Measurements from ENCODE around the gene SUSD3. TPM values are rescaled to one million over a fixed set of nuclear protein-coding genes. Genes with fewer than 3 reads are reported as not detected.

Gene SUSD3
- total RNA-seq, 1 experiment from 2014 or later = 9.0 TPM

GRCh38 chr9:93036887-93037475 lies 21.5 kb upstream of the SUSD3 start:
- H3K79me1 ChIP-seq (ENCODE audit: insufficient read depth, low read depth, low read length, poor library complexity, severe bottlenecking) = no peaks in the 10 kb centered on the region
- no peak overlapping the region for H3T11ph ChIP-seq (ENCODE audit: low read length)
- no peaks in the 10 kb centered on the region for H3K27me3 ChIP-seq (ENCODE audit: insufficient read depth, low read length)
- Mint-ChIP-seq H3K4me1 (peaks cover 6 to 24% of the 10 kb centered on the region in 2 experiments), H3K27ac (peak overlapping the region in 2 of 3 experiments; percentile 36 to 81; a peak in 1 of 7 replicates), H3K9me3 (peaks cover 0 to 7% of the 10 kb centered on the region in 2 experiments; a peak in 1 of 5 replicates), H3K4me3 (no peak overlapping the region; a peak in 1 of 5 replicates), H3K27me3 (ENCODE audit: low read depth) (peaks cover 2% of the 10 kb centered on the region), H3K36me3 (ENCODE audit: insufficient read depth in 1 of 3, low read depth in 3 of 3) (no peaks in the 10 kb centered on the region)
- H3K9me3 ChIP-seq (ENCODE audit: control insufficient read depth, low read depth, low read length) = no peaks in the 10 kb centered on the region
- H3K23ac ChIP-seq (ENCODE audit: insufficient read length, low read depth, low read length) = no peak overlapping the region
- no peak overlapping the region for H3K27ac ChIP-seq (ENCODE audit: insufficient read length, low read depth, low read length)
- H3K4me1 ChIP-seq (ENCODE audit: insufficient read depth, low read length) = no peaks in the 10 kb centered on the region
- no peak overlapping the region for H4K5ac ChIP-seq (ENCODE audit: insufficient read length, low read depth, low read length)
- no peak overlapping the region for H4K91ac ChIP-seq (ENCODE audit: insufficient read length, low read depth, low read length)
- H2BK120ac ChIP-seq (ENCODE audit: low read depth, low read length, poor library complexity, severe bottlenecking) = no peak overlapping the region
- no peak for DNase-seq
- no peak overlapping the region for H3K56ac ChIP-seq (ENCODE audit: insufficient read length, low read depth, low read length)
- no peak overlapping the region for H3K4me2 ChIP-seq (ENCODE audit: insufficient read depth, insufficient read length, low read length)
- no peaks in the 10 kb centered on the region for H3K79me2 ChIP-seq (ENCODE audit: insufficient read depth, low read length)
- H3K14ac ChIP-seq (ENCODE audit: insufficient read depth, low read length) = no peak overlapping the region; the same call in 1 of the 2 replicates
- H2BK5ac ChIP-seq (ENCODE audit: insufficient read length, low read length) = no peak overlapping the region
- H3K9ac ChIP-seq (ENCODE audit: extremely low read depth, insufficient read length, low read length) = no peak overlapping the region
- no peaks in the 10 kb centered on the region for H4K20me1 ChIP-seq (ENCODE audit: control insufficient read depth, insufficient read depth, insufficient read length)
- TF ChIP-seq CTCF (conservative IDR thresholded peaks at IDR 0.05) = peak; percentile 46
- H3K4ac ChIP-seq (ENCODE audit: low read depth, low read length) = no peak overlapping the region
- no peak overlapping the region for H2BK20ac ChIP-seq (ENCODE audit: low read depth, low read length, poor library complexity, severe bottlenecking)
- H4K8ac ChIP-seq (replicated peaks; ENCODE audit: insufficient read length, low read depth, low read length) = no peak overlapping the region
- no peak overlapping the region for H2AFZ ChIP-seq (ENCODE audit: low read length)
- no peaks in the 10 kb centered on the region for H3K23me2 ChIP-seq (ENCODE audit: insufficient read length, low read depth, low read length, poor library complexity, severe bottlenecking)
- no peak overlapping the region for H3K18ac ChIP-seq (ENCODE audit: insufficient read length, low read depth, low read length)
- H2BK15ac ChIP-seq (ENCODE audit: low read depth, low read length) = no peak overlapping the region
- H2AK5ac ChIP-seq (ENCODE audit: insufficient read length, low read length) = no peak overlapping the region
- no CpG with 5 or more reads among the region's 13 CpGs for WGBS (ENCODE audit: extremely low coverage, insufficient read length, low lambda C conversion rate)
- H2BK12ac ChIP-seq (ENCODE audit: insufficient read length, low read depth, low read length) = no peak overlapping the region

Data from H9 (cell line).